Panc1 (cell line): ENCODE results near the gene C6orf118. TPM values are rescaled to one million over a fixed set of nuclear protein-coding genes. Genes with fewer than 3 reads are reported as not detected.

ENCODE experiments used
- ATAC-seq: fragments of 200-7000 bp; cut with Tn5 transposase; 2 replicates; pipeline ENCODE4 v1.9.1; 2020; ENCODE audit warnings: mild to moderate bottlenecking, moderate library complexity
- BruUV-seq: library from RNA; stranded (reverse); fragments of 400-500 nt; replicated peaks from 2 replicates; lab custom pipeline; 2021; lab: Mats Ljungman, UMichigan
- CTCF ChIA-PET: fragments of 300-600 bp; sonication (Branson Sonifier 250); formaldehyde crosslinking; loops from one replicate; lab custom pipeline; 2022; ENCODE audit warnings: antibody characterized with exemption; lab: Charles Lee
- POLR2A ChIA-PET: fragments of 300-600 bp; sonication (Branson Sonifier 250); formaldehyde crosslinking; loops from one replicate; lab custom pipeline; 2022; ENCODE audit warnings: antibody characterized with exemption; lab: Charles Lee
- DNase-seq: peaks from one replicate; pipeline ENCODE4 v3.0.0-alpha.2; 2010; ENCODE audit warnings: low read depth, low spot score
- H3K27ac ChIP-seq: 2 replicates; pipeline ENCODE4 v1.5.1; 2011; ENCODE audit warnings: mild to moderate bottlenecking, low read length, inconsistent platforms
- H3K27me3 ChIP-seq: fragments of 200-500 bp; sonication (Bioruptor generic); 2 replicates; pipeline ENCODE4 v1.6.0; 2014; ENCODE audit warnings: low read length, inconsistent platforms; ENCODE audit not compliant: control insufficient read depth, insufficient read depth
- H3K36me3 ChIP-seq: fragments of 200-500 bp; sonication (Bioruptor generic); 2 replicates; pipeline ENCODE4 v1.5.1; 2014; ENCODE audit warnings: inconsistent platforms, mild to moderate bottlenecking, low read length, moderate library complexity; ENCODE audit not compliant: control insufficient read depth, insufficient read depth
- H3K4me1 ChIP-seq: 2 replicates; pipeline ENCODE4 v1.5.1; 2011; ENCODE audit warnings: inconsistent platforms, mild to moderate bottlenecking, low read length, moderate library complexity; ENCODE audit not compliant: control insufficient read depth, insufficient read depth
- H3K4me3 ChIP-seq, 2 experiments: 2 replicates each; pipeline ENCODE4 v1.5.1; 2011 to 2012; ENCODE audit warnings: low read depth in 2 of 2, low read length in 2 of 2, mild to moderate bottlenecking in 2 of 2, inconsistent platforms in 1 of 2, moderate library complexity in 1 of 2
- H3K9me3 ChIP-seq: fragments of 200-500 bp; sonication (Bioruptor generic); 2 replicates; pipeline ENCODE4 v1.5.1; 2014; ENCODE audit warnings: low read depth, mild to moderate bottlenecking, inconsistent platforms, low read length, moderate library complexity; ENCODE audit not compliant: control insufficient read depth, insufficient read depth
- CTCF ChIP-seq: fragments of 450-650 bp; IDR thresholded peaks from 2 replicates; pipeline ENCODE4 v1.5.1; 2017; ENCODE audit warnings: mild to moderate bottlenecking
- POLR2AphosphoS5 ChIP-seq: IDR thresholded peaks from 2 replicates; pipeline ENCODE4 v1.6.1; 2012; ENCODE audit warnings: mild to moderate bottlenecking, low read depth, low read length, moderate library complexity
- SIN3A ChIP-seq: IDR thresholded peaks from 2 replicates; pipeline ENCODE4 v1.6.1; 2012; ENCODE audit warnings: low read depth, mild to moderate bottlenecking, low read length, moderate library complexity, borderline replicate concordance; ENCODE audit not compliant: insufficient read depth
- TCF7L2 ChIP-seq: IDR thresholded peaks from 2 replicates; pipeline ENCODE4 v1.6.1; 2011; ENCODE audit warnings: mild to moderate bottlenecking, low read depth, low read length, inconsistent platforms
- in situ Hi-C: cut with HindIII; loops from 2 replicates; pipeline ENCODE4 v1.10.0; 2016; ENCODE audit warnings: low sequenced_read_pairs, low pct_unique_long_range_greater_than_20kb
- intact Hi-C: fragments of 100-400 bp; cut with micrococcal nuclease; formaldehyde crosslinking; loops from one replicate; pipeline ENCODE4 v1.10.0; 2022; ENCODE audit not compliant: unreplicated experiment
- total RNA-seq: library from RNA; stranded (reverse); gene quantifications from one replicate; pipeline ENCODE4 v1.2.1, GENCODE V29; 2021; ENCODE audit not compliant: unreplicated experiment

The C6orf118 gene
- total RNA-seq, 1 experiment from 2014 or later: not detected

- Histone ChIP-seq H3K27me3 (peaks cover 2% of the 10 kb centered on the region; the same call in 1 of the 2 replicates), H3K4me1 (no peaks in the 10 kb centered on the region), H3K4me3 (no peak overlapping the region), H3K27ac (no peak overlapping the region), H3K9me3 (no peaks in the 10 kb centered on the region), H3K36me3 (no peaks in the 10 kb centered on the region)
- intact Hi-C loops: loop anchor here (5.0 kb wide), 1 partner anchor 1060 kb away; no protein-coding TSS in a partner anchor
- CTCF ChIA-PET: no interaction called here
- no TSS peak for BruUV-seq
- POLR2A ChIA-PET: interaction anchor here (0.8 kb wide), 1 partner anchor 8 kb away, joined by 3 read pairs; no protein-coding TSS in a partner anchor
- ATAC-seq: peak; percentile 80
- in situ Hi-C loops: no loop called here
- TF ChIP-seq POLR2AphosphoS5 (no peak), CTCF (peak; percentile 81)
- peak; percentile 22 for DNase-seq
Measured at GRCh38 chr6:165231581-165232561, 77.5 kb downstream of the C6orf118 start.

GRCh38 chr6:165231177-165231576 lies 78.2 kb downstream of the C6orf118 start:
- DNase-seq (no peak), ATAC-seq (no peak)
- CTCF ChIA-PET: no interaction called here
- Histone ChIP-seq H3K36me3 (no peaks in the 10 kb centered on the region), H3K4me1 (no peaks in the 10 kb centered on the region), H3K27ac (no peak overlapping the region), H3K4me3 (no peak overlapping the region), H3K9me3 (no peaks in the 10 kb centered on the region), H3K27me3 (peaks cover 2% of the 10 kb centered on the region; the same call in 1 of the 2 replicates)
- no peak for TF ChIP-seq SIN3A
- no peak for TF ChIP-seq TCF7L2
- no peak for TF ChIP-seq CTCF
- intact Hi-C loops (loop anchor here (5.0 kb wide), 1 partner anchor 1059 kb away; no protein-coding TSS in a partner anchor), in situ Hi-C loops (no loop called here)
- no TSS peak for BruUV-seq
- POLR2A ChIA-PET: no interaction called here
